GM23248 (cell line): Measurements from ENCODE around the gene STX5.

Experiments used
- EZH2 ChIP-seq: fragments of 200-600 bp; sonication (generic); IDR thresholded peaks from 2 replicates; pipeline ENCODE4 v1.6.1; 2018; ENCODE audit warnings: antibody characterized with exemption, mild to moderate bottlenecking; ENCODE audit not compliant: insufficient read depth, poor library complexity, severe bottlenecking
- EZH2phosphoT487 ChIP-seq: fragments of 200-600 bp; sonication (generic); IDR thresholded peaks from 2 replicates; pipeline ENCODE4 v1.6.1; 2018; ENCODE audit warnings: antibody characterized with exemption, moderate library complexity, mild to moderate bottlenecking, low read depth; ENCODE audit not compliant: insufficient read depth

- TF ChIP-seq EZH2 = no peak
- no peak for TF ChIP-seq EZH2phosphoT487
Observed at GRCh38 chr11:62774407-62774806, 57.4 kb downstream of the STX5 start.
